PFSK-1 (cell line): ENCODE results near the gene TOM1L2.

Source experiments
- POLR2AphosphoS5 ChIP-seq: IDR thresholded peaks from 2 replicates; pipeline ENCODE4 v1.6.1; 2012; ENCODE audit warnings: low read depth, mild to moderate bottlenecking, control low read depth, low read length, moderate library complexity
- SIN3A ChIP-seq: IDR thresholded peaks from 2 replicates; pipeline ENCODE4 v1.6.1; 2012; ENCODE audit warnings: mild to moderate bottlenecking, low read length, moderate library complexity, borderline replicate concordance; ENCODE audit not compliant: insufficient read depth
- TAF1 ChIP-seq: IDR thresholded peaks from 2 replicates; pipeline ENCODE4 v1.6.1; 2012; ENCODE audit warnings: low read length, control low read depth, borderline replicate concordance; ENCODE audit not compliant: insufficient read depth
- TF ChIP-seq, protein P1 (sequence below), 2 experiments: IDR thresholded peaks; 2 replicates each; pipeline versions ENCODE4 v1.6.1 to v1.8.0; 2011 to 2012; ENCODE audit warnings: low read depth in 2 of 2, low read length in 2 of 2, control low read depth in 1 of 2, inconsistent platforms in 1 of 2, mild to moderate bottlenecking in 1 of 2, moderate library complexity in 1 of 2; ENCODE audit not compliant: insufficient read depth in 1 of 2

DNA sequence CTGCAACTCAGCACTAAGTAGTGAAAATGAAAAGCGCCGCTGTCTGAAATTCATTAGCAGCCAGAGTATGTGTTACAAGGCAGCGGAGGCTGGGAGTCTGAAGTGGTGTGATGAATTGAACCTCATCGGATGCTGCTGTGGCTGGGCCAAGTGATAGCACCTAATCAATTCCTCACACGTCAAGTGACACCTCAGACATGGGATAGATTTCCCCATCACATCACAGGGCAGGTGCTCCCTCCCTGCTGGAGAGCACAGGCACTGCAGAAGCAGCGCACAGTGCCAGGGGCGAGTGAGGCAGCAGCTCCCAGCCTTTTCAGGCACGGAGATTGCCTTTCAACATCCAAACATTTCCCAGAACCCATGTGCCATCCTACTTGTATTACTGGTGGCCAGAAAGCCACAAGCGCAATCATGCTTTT is 32.7 kb upstream of the TOM1L2 start:
- TF ChIP-seq SIN3A, result no peak
- TF ChIP-seq TAF1, result no peak
- no peak for TF ChIP-seq POLR2AphosphoS5
- TF ChIP-seq, protein P1, sequence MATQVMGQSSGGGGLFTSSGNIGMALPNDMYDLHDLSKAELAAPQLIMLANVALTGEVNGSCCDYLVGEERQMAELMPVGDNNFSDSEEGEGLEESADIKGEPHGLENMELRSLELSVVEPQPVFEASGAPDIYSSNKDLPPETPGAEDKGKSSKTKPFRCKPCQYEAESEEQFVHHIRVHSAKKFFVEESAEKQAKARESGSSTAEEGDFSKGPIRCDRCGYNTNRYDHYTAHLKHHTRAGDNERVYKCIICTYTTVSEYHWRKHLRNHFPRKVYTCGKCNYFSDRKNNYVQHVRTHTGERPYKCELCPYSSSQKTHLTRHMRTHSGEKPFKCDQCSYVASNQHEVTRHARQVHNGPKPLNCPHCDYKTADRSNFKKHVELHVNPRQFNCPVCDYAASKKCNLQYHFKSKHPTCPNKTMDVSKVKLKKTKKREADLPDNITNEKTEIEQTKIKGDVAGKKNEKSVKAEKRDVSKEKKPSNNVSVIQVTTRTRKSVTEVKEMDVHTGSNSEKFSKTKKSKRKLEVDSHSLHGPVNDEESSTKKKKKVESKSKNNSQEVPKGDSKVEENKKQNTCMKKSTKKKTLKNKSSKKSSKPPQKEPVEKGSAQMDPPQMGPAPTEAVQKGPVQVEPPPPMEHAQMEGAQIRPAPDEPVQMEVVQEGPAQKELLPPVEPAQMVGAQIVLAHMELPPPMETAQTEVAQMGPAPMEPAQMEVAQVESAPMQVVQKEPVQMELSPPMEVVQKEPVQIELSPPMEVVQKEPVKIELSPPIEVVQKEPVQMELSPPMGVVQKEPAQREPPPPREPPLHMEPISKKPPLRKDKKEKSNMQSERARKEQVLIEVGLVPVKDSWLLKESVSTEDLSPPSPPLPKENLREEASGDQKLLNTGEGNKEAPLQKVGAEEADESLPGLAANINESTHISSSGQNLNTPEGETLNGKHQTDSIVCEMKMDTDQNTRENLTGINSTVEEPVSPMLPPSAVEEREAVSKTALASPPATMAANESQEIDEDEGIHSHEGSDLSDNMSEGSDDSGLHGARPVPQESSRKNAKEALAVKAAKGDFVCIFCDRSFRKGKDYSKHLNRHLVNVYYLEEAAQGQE (IDR thresholded peaks at IDR 0.05; ENCODE audit: insufficient read depth in 1 of 2, low read depth in 2 of 2, low read length in 2 of 2), result no peak
